GM12864 (cell line): ENCODE results near the gene RIPK4.

ENCODE experiments used
- DNase-seq: peaks from one replicate; pipeline ENCODE4 v3.0.0-alpha.2; 2011; ENCODE audit warnings: low read depth
- H3K4me3 ChIP-seq: 2 replicates; pipeline ENCODE4 v1.5.1; 2011; ENCODE audit warnings: mild to moderate bottlenecking, low read depth, low read length, control low read depth
- CTCF ChIP-seq: IDR thresholded peaks from 2 replicates; pipeline ENCODE4 v1.5.1; 2011; ENCODE audit warnings: low read depth, mild to moderate bottlenecking, moderate library complexity, low read length, control low read depth, inconsistent platforms; ENCODE audit errors: missing control alignments

The RIPK4 gene

GRCh38 chr21:41744028-41744930, 22.6 kb downstream of the RIPK4 start:
- no peak for DNase-seq
- no peak for TF ChIP-seq CTCF
- no peak overlapping the region for H3K4me3 ChIP-seq

- no peak overlapping the region for H3K4me3 ChIP-seq
- DNase-seq, result no peak
- TF ChIP-seq CTCF, result no peak
These were observed 23.4 kb downstream of the RIPK4 start for GRCh38 chr21:41743321-41744027.

GRCh38 chr21:41742073-41742875, 24.6 kb downstream of the RIPK4 start:
- DNase-seq, result no peak
- no peak overlapping the region for H3K4me3 ChIP-seq
- TF ChIP-seq CTCF, result no peak

- H3K4me3 ChIP-seq, result no peak overlapping the region
- DNase-seq, result no peak
- TF ChIP-seq CTCF, result no peak
These were observed 25.4 kb downstream of the RIPK4 start for GRCh38 chr21:41741253-41742072.

GRCh38 chr21:41740604-41741252, 26.1 kb downstream of the RIPK4 start:
- no peak for TF ChIP-seq CTCF
- no peak for DNase-seq
- no peak overlapping the region for H3K4me3 ChIP-seq

- H3K4me3 ChIP-seq, result no peak overlapping the region
- DNase-seq, result no peak
- no peak for TF ChIP-seq CTCF
These were observed 26.9 kb downstream of the RIPK4 start for GRCh38 chr21:41739936-41740335.
